ENCODE measurements around the gene BPIFA2.

DNA sequence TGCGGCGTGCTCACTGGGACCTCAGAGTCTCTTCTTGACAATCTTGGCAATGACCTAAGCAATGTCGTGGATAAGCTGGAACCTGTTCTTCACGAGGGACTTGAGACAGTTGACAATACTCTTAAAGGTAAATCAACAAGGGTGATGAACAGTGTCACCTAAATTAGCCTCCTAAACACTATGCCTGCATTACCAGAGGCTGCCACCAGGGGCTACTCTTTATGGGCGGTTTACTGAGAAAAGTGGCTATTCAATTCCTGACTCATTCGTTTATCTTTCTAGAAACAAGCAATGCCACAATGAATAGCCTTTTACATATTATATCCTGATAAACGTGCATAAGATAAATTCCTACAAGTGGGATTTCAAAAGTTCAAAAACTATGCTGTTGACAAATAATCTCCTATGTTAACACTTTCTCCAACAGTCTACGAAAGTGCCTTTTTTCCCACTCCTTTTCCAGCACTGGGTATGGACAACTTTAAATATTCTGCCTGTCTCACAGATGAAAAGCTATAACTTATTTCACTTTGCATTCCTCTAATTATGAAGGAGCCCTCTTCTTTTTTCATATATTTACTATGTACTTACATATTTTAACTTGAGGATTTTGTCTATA lies 1.3 kb downstream of the BPIFA2 start:
- no peak for TF ChIP-seq POLR2A (IDR thresholded peaks at IDR 0.05; ENCODE audit: low read length)
- no peak for TF ChIP-seq GATA1 (IDR thresholded peaks at IDR 0.05; ENCODE audit: low read depth, low read length)

All from erythroblast (primary cell).